ENCODE data around the gene IL16. TPM values are rescaled to one million over a fixed set of nuclear protein-coding genes. Genes with fewer than 3 reads are reported as not detected.

The IL16 gene
- total and polyA plus RNA-seq, 4 experiments from 2014 or later, result 190 to 400 (median 362) TPM

GRCh38 chr15:81291916-81292522, 95.3 kb downstream of the IL16 start:
- H3K4me1 Mint-ChIP-seq, result peaks cover 67 to 100% (median 84%) of the 10 kb centered on the region in 4 donors
- H3K36me3 ChIP-seq (ENCODE audit: insufficient read depth, low read length), result no peaks in the 10 kb centered on the region
- H3K36me3 Mint-ChIP-seq, result peaks cover 3 to 6% of the 10 kb centered on the region in 2 donors
- intact Hi-C loops (cut with micrococcal nuclease), result loop anchor here (10.0 kb wide), 1 partner anchor 287 kb away; the partner anchor contains the start of gene TLNRD1
- H3K9me3 Mint-ChIP-seq, result no peaks in the 10 kb centered on the region
- H3K27ac ChIP-seq (ENCODE audit: low read depth, low read length), result peak overlapping the region; percentile 91
- peak overlapping the region in 1 of 2 donors; percentile 42 for H3K4me3 ChIP-seq (ENCODE audit: low read length in 2 of 2)
- peak overlapping the region; percentile 96 to 99 (median 98) for H3K27ac Mint-ChIP-seq
- H3K27me3 Mint-ChIP-seq, result no peaks in the 10 kb centered on the region
- POLR2A ChIA-PET (ENCODE audit: partially characterized antibody), result interaction anchor here (0.6 to 17.3 kb wide), 6 partner anchors 13 to 307 kb away, joined by 4 to 702 read pairs (median 30); partner anchors contain the start of genes STARD5 and TLNRD1
- DNase-seq, result peak in 1 of 5 donors; percentile 42
- no peaks in the 10 kb centered on the region for H3K9me3 ChIP-seq (ENCODE audit: control insufficient read depth in 1 of 2, low read length in 2 of 2)
- H3K4me1 ChIP-seq (ENCODE audit: insufficient read depth, low read length), result peaks cover 93% of the 10 kb centered on the region
- CTCF ChIA-PET (ENCODE audit: partially characterized antibody), result interaction anchor here (1.1 to 5.2 kb wide), 9 partner anchors 9 to 108 kb away, joined by 3 to 60 read pairs (median 5); no protein-coding TSS in a partner anchor
- H3K4me3 Mint-ChIP-seq, result peak overlapping the region; percentile 80 to 100 (median 98)
- no peaks in the 10 kb centered on the region for H3K27me3 ChIP-seq (ENCODE audit: insufficient read depth, low read length)

- Histone ChIP-seq H3K36me3 (ENCODE audit: insufficient read depth, low read length) (no peaks in the 10 kb centered on the region), H3K27ac (ENCODE audit: low read depth, low read length) (peak overlapping the region; percentile 91), H3K4me1 (ENCODE audit: insufficient read depth, low read length) (peaks cover 87% of the 10 kb centered on the region), H3K9me3 (ENCODE audit: control insufficient read depth in 1 of 2, low read length in 2 of 2) (no peaks in the 10 kb centered on the region), H3K4me3 (ENCODE audit: low read length in 2 of 2) (peak overlapping the region in 1 of 2 donors; percentile 42), H3K27me3 (ENCODE audit: insufficient read depth, low read length) (no peaks in the 10 kb centered on the region)
- peak overlapping the region; percentile 96 to 99 (median 98) for H3K27ac Mint-ChIP-seq
- ChIA-PET CTCF (ENCODE audit: partially characterized antibody) (interaction anchor here (1.1 to 5.2 kb wide), 7 partner anchors 9 to 107 kb away, joined by 3 to 60 read pairs (median 6); no protein-coding TSS in a partner anchor), POLR2A (ENCODE audit: partially characterized antibody) (interaction anchor here (1.3 to 17.3 kb wide), 5 partner anchors 13 to 293 kb away, joined by 4 to 702 read pairs (median 56); partner anchors contain the start of genes STARD5 and TLNRD1)
- peaks cover 7 to 10% of the 10 kb centered on the region in 2 donors for H3K36me3 Mint-ChIP-seq
- peaks cover 64 to 96% (median 79%) of the 10 kb centered on the region in 4 donors for H3K4me1 Mint-ChIP-seq
- H3K9me3 Mint-ChIP-seq, result no peaks in the 10 kb centered on the region
- peak in 4 of 5 donors; percentile 36 to 79 (median 54) for DNase-seq
- H3K27me3 Mint-ChIP-seq, result no peaks in the 10 kb centered on the region
- H3K4me3 Mint-ChIP-seq, result peak overlapping the region; percentile 80 to 100 (median 98)
- intact Hi-C loops (cut with micrococcal nuclease), result loop anchor here (10.0 kb wide), 1 partner anchor 288 kb away; the partner anchor contains the start of gene TLNRD1
These were observed 95.9 kb downstream of the IL16 start for GRCh38 chr15:81292523-81293001.

GRCh38 chr15:81293728-81294515, 97.2 kb downstream of the IL16 start:
- POLR2A ChIA-PET (ENCODE audit: partially characterized antibody), result interaction anchor here (0.6 to 17.3 kb wide), 7 partner anchors 15 to 293 kb away, joined by 4 to 702 read pairs (median 9); partner anchors contain the start of genes STARD5 and TLNRD1
- Histone ChIP-seq H3K36me3 (ENCODE audit: insufficient read depth, low read length) (peaks cover 6% of the 10 kb centered on the region), H3K27ac (ENCODE audit: low read depth, low read length) (peak overlapping the region; percentile 91), H3K4me3 (ENCODE audit: low read length in 2 of 2) (peak overlapping the region; percentile 54 to 77), H3K27me3 (ENCODE audit: insufficient read depth, low read length) (no peaks in the 10 kb centered on the region), H3K9me3 (ENCODE audit: control insufficient read depth in 1 of 2, low read length in 2 of 2) (no peaks in the 10 kb centered on the region), H3K4me1 (ENCODE audit: insufficient read depth, low read length) (peaks cover 75% of the 10 kb centered on the region)
- CTCF ChIA-PET (ENCODE audit: partially characterized antibody), result interaction anchor here (1.1 to 5.2 kb wide), 5 partner anchors 8 to 27 kb away, joined by 3 to 60 read pairs (median 12); no protein-coding TSS in a partner anchor
- Mint-ChIP-seq H3K36me3 (peaks cover 20 to 24% of the 10 kb centered on the region in 2 donors), H3K4me3 (peak overlapping the region; percentile 81 to 100 (median 99)), H3K4me1 (peaks cover 55 to 84% (median 68%) of the 10 kb centered on the region in 4 donors), H3K27ac (peak overlapping the region; percentile 96 to 99 (median 98)), H3K27me3 (no peaks in the 10 kb centered on the region), H3K9me3 (no peaks in the 10 kb centered on the region)
- intact Hi-C loops (cut with micrococcal nuclease), result loop anchor here (10.0 kb wide), 1 partner anchor 289 kb away; the partner anchor contains the start of gene TLNRD1
- peak; percentile 86 to 93 (median 88) for DNase-seq

- Mint-ChIP-seq H3K36me3 (peaks cover 26 to 29% of the 10 kb centered on the region in 2 donors), H3K27me3 (no peaks in the 10 kb centered on the region), H3K4me3 (peak overlapping the region; percentile 81 to 100 (median 99)), H3K9me3 (no peaks in the 10 kb centered on the region), H3K27ac (peak overlapping the region; percentile 96 to 99 (median 98)), H3K4me1 (peaks cover 53 to 84% (median 64%) of the 10 kb centered on the region in 4 donors)
- peak in 1 of 5 donors; percentile 39 for DNase-seq
- peak overlapping the region; percentile 54 to 77 for H3K4me3 ChIP-seq (ENCODE audit: low read length in 2 of 2)
- H3K4me1 ChIP-seq (ENCODE audit: insufficient read depth, low read length), result peaks cover 71% of the 10 kb centered on the region
- no peaks in the 10 kb centered on the region for H3K9me3 ChIP-seq (ENCODE audit: control insufficient read depth in 1 of 2, low read length in 2 of 2)
- H3K36me3 ChIP-seq (ENCODE audit: insufficient read depth, low read length), result peaks cover 10% of the 10 kb centered on the region
- peak overlapping the region; percentile 91 for H3K27ac ChIP-seq (ENCODE audit: low read depth, low read length)
- intact Hi-C loops (cut with micrococcal nuclease), result loop anchor here (10.0 kb wide), 1 partner anchor 290 kb away; the partner anchor contains the start of gene TLNRD1
- H3K27me3 ChIP-seq (ENCODE audit: insufficient read depth, low read length), result no peaks in the 10 kb centered on the region
- CTCF ChIA-PET (ENCODE audit: partially characterized antibody), result interaction anchor here (0.8 to 5.2 kb wide), 6 partner anchors 10 to 33 kb away, joined by 3 to 60 read pairs (median 4); no protein-coding TSS in a partner anchor
- POLR2A ChIA-PET (ENCODE audit: partially characterized antibody), result interaction anchor here (0.8 to 17.7 kb wide), 6 partner anchors 8 to 33 kb away, joined by 4 to 702 read pairs (median 139); partner anchors contain the start of gene STARD5
These were observed 97.8 kb downstream of the IL16 start for GRCh38 chr15:81294516-81294880.

GRCh38 chr15:81295486-81296121, 98.9 kb downstream of the IL16 start:
- peak in 1 of 5 donors; percentile 56 for DNase-seq
- peaks cover 19% of the 10 kb centered on the region for H3K36me3 ChIP-seq (ENCODE audit: insufficient read depth, low read length)
- ChIA-PET CTCF (ENCODE audit: partially characterized antibody) (interaction anchor here (0.6 to 10.5 kb wide), 11 partner anchors 9 to 1247 kb away, joined by 3 to 107 read pairs (median 5); no protein-coding TSS in a partner anchor), POLR2A (ENCODE audit: partially characterized antibody) (interaction anchor here (0.5 to 17.7 kb wide), 6 partner anchors 9 to 320 kb away, joined by 3 to 702 read pairs (median 139); partner anchors contain the start of genes STARD5 and TLNRD1)
- H3K36me3 Mint-ChIP-seq, result peaks cover 37 to 40% of the 10 kb centered on the region in 2 donors
- intact Hi-C loops (cut with micrococcal nuclease), result loop anchor here (1.0 to 10.0 kb wide), 6 partner anchors 9 to 1373 kb away; partner anchors contain the start of genes MEX3B and TLNRD1
- no peaks in the 10 kb centered on the region for H3K27me3 Mint-ChIP-seq
- H3K4me1 ChIP-seq (ENCODE audit: insufficient read depth, low read length), result peaks cover 60% of the 10 kb centered on the region
- peak overlapping the region; percentile 98 to 100 (median 100) for H3K4me3 Mint-ChIP-seq
- H3K9me3 Mint-ChIP-seq, result no peaks in the 10 kb centered on the region
- no peaks in the 10 kb centered on the region for H3K9me3 ChIP-seq (ENCODE audit: control insufficient read depth in 1 of 2, low read length in 2 of 2)
- peak overlapping the region; percentile 77 to 87 for H3K4me3 ChIP-seq (ENCODE audit: low read length in 2 of 2)
- H3K27me3 ChIP-seq (ENCODE audit: insufficient read depth, low read length), result no peaks in the 10 kb centered on the region
- peak overlapping the region; percentile 91 for H3K27ac ChIP-seq (ENCODE audit: low read depth, low read length)
- H3K27ac Mint-ChIP-seq, result peak overlapping the region; percentile 96 to 99 (median 98)
- peaks cover 51 to 82% (median 57%) of the 10 kb centered on the region in 4 donors for H3K4me1 Mint-ChIP-seq

GRCh38 chr15:81296186-81296585, 99.5 kb downstream of the IL16 start:
- Histone ChIP-seq H3K9me3 (ENCODE audit: control insufficient read depth in 1 of 2, low read length in 2 of 2) (no peaks in the 10 kb centered on the region), H3K4me1 (ENCODE audit: insufficient read depth, low read length) (peaks cover 60% of the 10 kb centered on the region), H3K27me3 (ENCODE audit: insufficient read depth, low read length) (no peaks in the 10 kb centered on the region), H3K27ac (ENCODE audit: low read depth, low read length) (peak overlapping the region; percentile 91), H3K4me3 (ENCODE audit: low read length in 2 of 2) (peak overlapping the region; percentile 77 to 87), H3K36me3 (ENCODE audit: insufficient read depth, low read length) (peaks cover 24% of the 10 kb centered on the region)
- Mint-ChIP-seq H3K4me1 (peaks cover 50 to 82% (median 56%) of the 10 kb centered on the region in 4 donors), H3K9me3 (no peaks in the 10 kb centered on the region), H3K27ac (peak overlapping the region; percentile 96 to 99 (median 98)), H3K4me3 (peak overlapping the region; percentile 98 to 100 (median 100)), H3K36me3 (peaks cover 43 to 46% of the 10 kb centered on the region in 2 donors), H3K27me3 (no peaks in the 10 kb centered on the region)
- DNase-seq, result no peak
- ChIA-PET POLR2A (ENCODE audit: partially characterized antibody) (interaction anchor here (0.5 to 17.7 kb wide), 11 partner anchors 9 to 1237 kb away, joined by 3 to 702 read pairs (median 14); partner anchors contain the start of genes EFL1, SAXO2, STARD5 and TLNRD1), CTCF (ENCODE audit: partially characterized antibody) (interaction anchor here (0.6 to 10.5 kb wide), 14 partner anchors 10 to 1247 kb away, joined by 3 to 107 read pairs (median 6); partner anchors contain the start of gene STARD5)
- intact Hi-C loops (cut with micrococcal nuclease), result loop anchor here (1.0 to 10.0 kb wide), 6 partner anchors 8 to 1373 kb away; partner anchors contain the start of genes MEX3B and TLNRD1

Measured in CD4-positive, alpha-beta memory T cell (primary cell).